Endodermal cell (in vitro differentiated cells): Measurements from ENCODE around the gene SORCS2. TPM values are rescaled to one million over a fixed set of nuclear protein-coding genes. Genes with fewer than 3 reads are reported as not detected.
A peak's percentile ranks its signal among the peaks of the same experiment; 100 is the strongest.

Experiments
- DNase-seq: peaks from one replicate; pipeline ENCODE4 v3.0.0-alpha.2; 2017
- H3K27ac ChIP-seq: 2 replicates; pipeline ENCODE4 v1.5.1; 2013; ENCODE audit warnings: mild to moderate bottlenecking, low read depth, low read length, moderate library complexity
- H3K27me3 ChIP-seq: 2 replicates; pipeline ENCODE4 v1.6.1; 2013; ENCODE audit warnings: mild to moderate bottlenecking, low read length, moderate library complexity; ENCODE audit not compliant: insufficient read depth, control insufficient read depth, poor library complexity, severe bottlenecking
- H3K36me3 ChIP-seq: 2 replicates; pipeline ENCODE4 v1.7.0; 2013; ENCODE audit warnings: mild to moderate bottlenecking, low read length, moderate library complexity; ENCODE audit not compliant: control insufficient read depth, insufficient read depth
- H3K4me1 ChIP-seq: one replicate; pipeline ENCODE4 v1.7.0; 2013; ENCODE audit warnings: low read length; ENCODE audit not compliant: control insufficient read depth, insufficient read depth
- H3K4me3 ChIP-seq: 2 replicates; pipeline ENCODE4 v1.5.1; 2013; ENCODE audit warnings: mild to moderate bottlenecking, low read length, moderate library complexity
- H3K9ac ChIP-seq: 2 replicates; pipeline ENCODE4 v1.6.1; 2013; ENCODE audit warnings: mild to moderate bottlenecking, low read length, moderate library complexity; ENCODE audit not compliant: poor library complexity, severe bottlenecking; ENCODE audit errors: extremely low read depth
- H3K9me3 ChIP-seq: 2 replicates; pipeline ENCODE4 v1.6.1; 2013; ENCODE audit warnings: mild to moderate bottlenecking, low read length, moderate library complexity; ENCODE audit not compliant: control insufficient read depth
- H3K27ac Mint-ChIP-seq: 2 replicates; pipeline ENCODE4 v1.8.0; 2020; ENCODE audit warnings: mixed read lengths
- H3K27me3 Mint-ChIP-seq: 2 replicates; pipeline ENCODE4 v1.8.0; 2021; ENCODE audit warnings: mild to moderate bottlenecking, mixed read lengths; ENCODE audit not compliant: insufficient read depth
- H3K36me3 Mint-ChIP-seq: 2 replicates; pipeline ENCODE4 v1.8.0; 2020; ENCODE audit warnings: low read depth, mixed read lengths
- H3K4me1 Mint-ChIP-seq: 2 replicates; pipeline ENCODE4 v1.8.0; 2020; ENCODE audit warnings: mixed read lengths
- H3K4me3 Mint-ChIP-seq: 2 replicates; pipeline ENCODE4 v1.8.0; 2020; ENCODE audit warnings: mild to moderate bottlenecking, moderate library complexity, mixed read lengths
- H3K9me3 Mint-ChIP-seq: 2 replicates; pipeline ENCODE4 v1.8.0; 2020; ENCODE audit warnings: mild to moderate bottlenecking, mixed read lengths
- WGBS, 2 experiments: methylation state at CpG; one replicate each; pipeline versions ENCODE4 v1.1.5 to v1.1.7; 2013; ENCODE audit warnings: missing lambda C conversion rate in 2 of 2, mixed read lengths in 1 of 2; ENCODE audit not compliant: insufficient coverage in 1 of 2, insufficient read length in 1 of 2; 5-methylcytosine and 5-hydroxymethylcytosine counted together
- total RNA-seq, 2 donors: library from RNA; stranded (reverse); fragmentation: NEBNext Ultra II Directional in 1 of 2; extraction: Animal tissue kit (Norgen Biotek cat#: 25700) in 1 of 2; gene quantifications; 2 replicates in 1 of 2; 3 replicates in 1 of 2; pipeline ENCODE4 v1.2.1, GENCODE V29; 2021
- TF ChIP-seq, protein P1 (sequence below): fragments of 200-600 bp; sonication (generic); conservative IDR thresholded peaks from 2 replicates; pipeline ENCODE4 v1.5.0; 2021; ENCODE audit warnings: antibody characterized with exemption, mild to moderate bottlenecking

Gene SORCS2
- total RNA-seq, 2 donors from 2014 or later, result 1.4 to 1.9 TPM

DNA sequence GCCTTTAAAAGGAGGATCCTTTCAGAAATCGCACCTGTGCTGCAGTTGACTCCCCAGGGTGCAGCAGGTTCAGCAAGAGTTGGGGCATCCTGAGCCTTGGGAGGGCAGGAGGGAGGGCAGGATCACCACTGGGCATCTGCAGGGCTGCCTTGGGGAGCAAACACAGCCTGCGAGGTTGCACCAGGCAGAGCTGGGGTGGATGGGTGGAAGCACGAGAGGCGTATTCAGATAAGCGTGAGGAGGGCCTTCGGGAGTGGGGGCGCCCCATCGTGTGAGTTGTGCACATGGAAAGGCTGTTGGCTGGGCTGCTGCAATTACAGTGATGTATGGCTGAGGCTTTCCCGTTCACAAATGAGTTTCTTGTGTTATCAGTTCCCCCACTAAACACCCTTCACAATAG is 186.8 kb downstream of the SORCS2 start:
- no peak overlapping the region for H3K27ac Mint-ChIP-seq
- no peak for DNase-seq
- TF ChIP-seq, protein P1, sequence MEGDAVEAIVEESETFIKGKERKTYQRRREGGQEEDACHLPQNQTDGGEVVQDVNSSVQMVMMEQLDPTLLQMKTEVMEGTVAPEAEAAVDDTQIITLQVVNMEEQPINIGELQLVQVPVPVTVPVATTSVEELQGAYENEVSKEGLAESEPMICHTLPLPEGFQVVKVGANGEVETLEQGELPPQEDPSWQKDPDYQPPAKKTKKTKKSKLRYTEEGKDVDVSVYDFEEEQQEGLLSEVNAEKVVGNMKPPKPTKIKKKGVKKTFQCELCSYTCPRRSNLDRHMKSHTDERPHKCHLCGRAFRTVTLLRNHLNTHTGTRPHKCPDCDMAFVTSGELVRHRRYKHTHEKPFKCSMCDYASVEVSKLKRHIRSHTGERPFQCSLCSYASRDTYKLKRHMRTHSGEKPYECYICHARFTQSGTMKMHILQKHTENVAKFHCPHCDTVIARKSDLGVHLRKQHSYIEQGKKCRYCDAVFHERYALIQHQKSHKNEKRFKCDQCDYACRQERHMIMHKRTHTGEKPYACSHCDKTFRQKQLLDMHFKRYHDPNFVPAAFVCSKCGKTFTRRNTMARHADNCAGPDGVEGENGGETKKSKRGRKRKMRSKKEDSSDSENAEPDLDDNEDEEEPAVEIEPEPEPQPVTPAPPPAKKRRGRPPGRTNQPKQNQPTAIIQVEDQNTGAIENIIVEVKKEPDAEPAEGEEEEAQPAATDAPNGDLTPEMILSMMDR, result no peak
- no peaks in the 10 kb centered on the region for H3K27me3 ChIP-seq
- H3K36me3 ChIP-seq, result no peaks in the 10 kb centered on the region
- no peak overlapping the region for H3K4me3 ChIP-seq
- H3K36me3 Mint-ChIP-seq, result no peaks in the 10 kb centered on the region
- peaks cover 8% of the 10 kb centered on the region for H3K27me3 Mint-ChIP-seq
- H3K9me3 Mint-ChIP-seq, result no peaks in the 10 kb centered on the region
- no peaks in the 10 kb centered on the region for H3K4me1 ChIP-seq
- H3K9me3 ChIP-seq, result no peaks in the 10 kb centered on the region
- H3K9ac ChIP-seq, result no peak overlapping the region
- WGBS, 2 experiments, result 83 to 93% methylated on average over 1 to 9 of the region's 9 CpGs
- H3K4me1 Mint-ChIP-seq, result no peaks in the 10 kb centered on the region
- H3K4me3 Mint-ChIP-seq, result no peak overlapping the region
- no peak overlapping the region for H3K27ac ChIP-seq

GRCh38 chr4:7379719-7380118 is 187.4 kb downstream of the SORCS2 start:
- Histone ChIP-seq H3K4me3 (no peak overlapping the region), H3K4me1 (no peaks in the 10 kb centered on the region), H3K9me3 (no peaks in the 10 kb centered on the region), H3K9ac (no peak overlapping the region), H3K27me3 (no peaks in the 10 kb centered on the region), H3K36me3 (no peaks in the 10 kb centered on the region), H3K27ac (no peak overlapping the region)
- H3K4me1 Mint-ChIP-seq, result no peaks in the 10 kb centered on the region
- no peak overlapping the region for H3K4me3 Mint-ChIP-seq
- no peak overlapping the region for H3K27ac Mint-ChIP-seq
- DNase-seq, result no peak
- 90 to 91% methylated on average over 6 of the region's 6 CpGs for WGBS, 2 experiments
- TF ChIP-seq, protein P1, result no peak
- H3K27me3 Mint-ChIP-seq, result peaks cover 6% of the 10 kb centered on the region
- H3K36me3 Mint-ChIP-seq, result no peaks in the 10 kb centered on the region
- no peaks in the 10 kb centered on the region for H3K9me3 Mint-ChIP-seq

DNA sequence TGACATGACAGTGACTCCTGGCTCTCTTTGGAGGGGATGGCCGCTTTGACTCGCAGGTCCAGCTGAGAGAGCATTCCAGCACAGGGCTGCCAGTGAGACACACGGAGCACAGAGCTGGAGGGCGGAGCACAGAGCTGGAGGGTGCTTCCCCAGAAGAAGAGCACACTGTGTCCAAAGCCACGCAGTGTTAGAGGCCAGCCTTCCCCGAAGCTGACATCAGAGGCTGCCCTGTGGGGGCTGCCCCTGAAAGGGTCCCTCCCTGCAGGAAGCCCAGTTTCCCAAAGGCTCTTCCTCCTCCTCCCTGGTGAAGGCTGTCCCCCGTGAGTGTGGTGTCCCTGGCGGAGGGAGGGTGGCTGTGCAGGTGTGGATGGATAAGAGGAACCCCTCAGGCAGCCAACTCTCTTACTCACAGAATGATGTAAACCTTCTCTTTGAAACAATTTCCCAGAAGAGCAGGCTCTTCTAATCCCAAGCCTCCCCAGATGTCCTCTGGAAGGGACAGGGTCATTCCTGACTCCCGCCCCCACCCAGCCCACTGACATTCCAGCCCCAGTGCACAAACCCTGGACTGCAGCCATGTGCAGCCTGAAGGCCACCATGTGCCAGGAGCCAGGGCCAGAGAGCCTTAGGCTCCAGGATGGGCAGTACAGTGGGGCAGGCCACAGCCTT is 189.0 kb downstream of the SORCS2 start:
- H3K4me3 ChIP-seq, result no peak overlapping the region
- no peaks in the 10 kb centered on the region for H3K9me3 Mint-ChIP-seq
- no peaks in the 10 kb centered on the region for H3K36me3 ChIP-seq
- H3K27ac Mint-ChIP-seq, result no peak overlapping the region
- no peaks in the 10 kb centered on the region for H3K36me3 Mint-ChIP-seq
- H3K9me3 ChIP-seq, result no peaks in the 10 kb centered on the region
- 72 to 81% methylated on average over 4 to 7 of the region's 9 CpGs for WGBS, 2 experiments
- TF ChIP-seq, protein P1, result no peak
- H3K9ac ChIP-seq, result no peak overlapping the region
- peaks cover 6% of the 10 kb centered on the region for H3K27me3 Mint-ChIP-seq
- H3K27ac ChIP-seq, result no peak overlapping the region
- no peaks in the 10 kb centered on the region for H3K27me3 ChIP-seq
- peak; percentile 44 for DNase-seq
- H3K4me1 ChIP-seq, result no peaks in the 10 kb centered on the region
- H3K4me3 Mint-ChIP-seq, result no peak overlapping the region
- no peaks in the 10 kb centered on the region for H3K4me1 Mint-ChIP-seq
